ENCODE data around the gene LYPD6B. TPM values are rescaled to one million over a fixed set of nuclear protein-coding genes. Genes with fewer than 3 reads are reported as not detected.
A peak's percentile ranks its signal among the peaks of the same experiment; 100 is the strongest.

The LYPD6B gene
- total RNA-seq, 1 experiment from 2014 or later, result 21.6 TPM

DNA sequence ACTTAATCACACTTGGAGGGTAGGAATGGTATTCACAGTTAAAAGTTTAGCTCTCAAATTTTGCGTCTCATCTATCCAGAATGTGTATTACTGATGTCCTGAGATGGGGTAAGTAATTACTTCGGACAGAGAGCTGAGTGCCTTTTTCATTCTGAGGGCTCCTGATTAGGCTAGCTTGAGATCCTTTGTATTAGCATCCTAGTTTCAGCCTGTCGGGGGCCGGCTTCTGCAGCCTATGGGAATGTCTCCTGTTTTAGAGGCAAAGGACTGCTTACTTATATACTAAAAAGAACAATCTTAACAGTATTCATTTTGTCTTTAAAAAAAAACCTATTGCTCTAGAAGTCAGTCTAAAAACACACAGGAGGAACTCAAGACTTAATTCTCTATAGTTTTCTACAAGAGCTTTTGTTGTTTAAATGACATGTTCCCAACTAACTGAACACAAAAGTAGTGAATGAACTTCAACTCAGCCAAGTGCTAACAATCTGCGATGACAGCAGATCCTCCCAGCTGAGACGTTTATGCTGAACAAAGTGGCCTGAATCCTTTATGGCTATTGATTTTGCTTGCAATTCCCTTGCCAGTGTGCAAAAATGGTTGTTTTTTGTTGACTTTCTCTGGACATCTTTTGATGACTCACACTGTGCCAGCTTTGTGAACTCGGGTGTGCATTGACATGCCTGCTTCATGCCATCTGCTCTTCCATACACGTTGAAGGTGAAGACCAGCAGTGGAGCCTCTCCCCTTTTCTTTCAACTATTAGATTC, 118.7 kb downstream of the LYPD6B start:
- DNase-seq (ENCODE audit: low read depth), result no peak

DNA sequence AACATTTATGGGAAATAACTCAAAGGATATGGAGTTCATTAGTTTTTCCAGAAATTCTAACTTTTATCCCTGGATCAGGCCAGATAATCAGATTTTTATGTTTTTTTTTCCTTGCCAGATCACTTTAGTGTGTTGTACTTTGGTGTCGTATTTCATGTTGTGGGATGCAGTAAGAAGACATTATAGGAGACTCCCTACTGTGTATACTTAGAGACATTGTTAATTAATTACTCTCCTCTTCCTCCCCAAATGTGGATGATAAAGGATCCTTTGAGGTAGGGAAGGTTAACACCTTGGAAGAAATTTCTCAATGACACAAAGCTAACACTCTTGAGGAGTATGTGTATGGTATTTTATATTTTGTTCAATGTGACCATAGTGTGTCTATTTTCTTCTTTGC, 120.5 kb downstream of the LYPD6B start:
- no peak for DNase-seq (ENCODE audit: low read depth)

DNA sequence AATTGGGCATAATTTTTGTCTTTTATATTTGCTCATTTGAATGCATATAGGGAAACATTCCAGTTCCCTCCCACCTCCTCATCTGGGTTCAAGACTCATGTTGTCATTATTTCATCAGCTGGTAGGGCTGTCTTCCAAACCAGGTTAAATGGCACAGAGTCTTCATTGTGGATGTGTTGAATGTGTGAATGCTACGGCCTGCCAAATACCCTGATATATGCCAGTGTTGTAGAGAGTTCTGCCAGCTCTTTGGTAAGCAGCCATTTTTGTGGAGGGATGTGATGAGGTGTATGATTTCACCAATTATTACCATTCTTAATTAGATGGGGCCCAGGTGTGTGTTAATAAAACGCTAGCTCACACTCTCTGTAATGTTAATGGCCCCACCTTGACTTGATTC, 121.7 kb downstream of the LYPD6B start:
- DNase-seq (ENCODE audit: low read depth), result no peak

DNA sequence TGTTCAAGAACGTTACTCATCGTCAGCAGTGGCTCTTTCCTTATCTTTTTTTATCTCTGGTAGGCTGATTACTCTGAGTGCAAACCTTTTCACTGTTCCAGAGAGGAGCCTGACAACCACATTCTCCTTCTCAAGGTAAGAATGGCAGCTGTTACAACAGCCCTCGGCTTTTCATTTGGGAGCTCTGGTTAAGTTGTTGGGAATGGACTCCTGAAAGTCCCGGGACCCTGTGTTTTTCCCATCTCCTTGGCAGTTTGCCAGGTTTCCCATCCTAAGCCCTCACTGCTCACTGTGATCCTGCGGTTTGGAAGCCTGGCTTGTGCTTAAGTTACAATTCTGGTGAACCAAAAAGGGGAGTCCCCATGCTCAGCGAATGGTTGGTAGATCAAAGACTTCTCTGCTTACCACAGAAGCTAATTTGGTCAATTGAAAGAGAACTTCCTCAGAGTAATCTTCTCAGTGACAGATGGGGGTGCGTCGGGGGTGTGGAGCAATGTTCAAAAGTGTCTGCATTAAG, 122.3 kb downstream of the LYPD6B start:
- peak; percentile 92 for DNase-seq (ENCODE audit: low read depth)

DNA sequence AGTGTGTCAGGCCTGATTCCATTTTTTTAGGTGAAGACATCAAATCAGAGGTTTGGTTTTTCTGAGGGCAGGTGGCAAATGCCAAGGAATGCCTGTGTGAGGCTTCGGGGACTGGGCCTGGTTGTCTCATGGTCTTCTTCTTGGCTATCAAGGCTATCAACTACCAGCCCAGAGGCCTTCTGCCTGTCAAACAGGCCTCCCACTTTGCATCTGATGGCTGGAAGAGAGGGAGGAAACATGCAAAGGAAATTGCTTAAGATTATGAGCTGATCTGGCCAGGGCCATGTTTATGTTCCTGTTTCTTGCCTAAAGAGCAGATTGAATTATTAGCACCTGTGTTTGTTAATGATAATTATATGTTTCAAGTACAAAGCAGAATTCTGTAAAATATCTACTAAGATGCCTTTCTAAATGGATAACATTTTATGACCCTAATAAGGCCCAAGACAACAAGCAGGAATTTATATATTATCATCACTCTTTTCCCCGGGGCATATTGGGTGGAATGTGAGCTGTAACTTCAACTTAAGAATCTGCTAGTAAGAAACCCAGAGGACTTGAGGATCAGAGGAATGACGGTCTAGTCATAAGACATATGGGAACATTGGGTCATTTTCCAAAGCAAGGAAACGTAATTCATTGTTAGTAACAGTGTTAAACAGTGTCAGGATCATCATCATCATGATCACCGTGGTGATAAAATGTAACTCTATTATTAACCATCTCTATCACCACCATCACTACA, 123.2 kb downstream of the LYPD6B start:
- DNase-seq (ENCODE audit: low read depth), result peak; percentile 49

DNA sequence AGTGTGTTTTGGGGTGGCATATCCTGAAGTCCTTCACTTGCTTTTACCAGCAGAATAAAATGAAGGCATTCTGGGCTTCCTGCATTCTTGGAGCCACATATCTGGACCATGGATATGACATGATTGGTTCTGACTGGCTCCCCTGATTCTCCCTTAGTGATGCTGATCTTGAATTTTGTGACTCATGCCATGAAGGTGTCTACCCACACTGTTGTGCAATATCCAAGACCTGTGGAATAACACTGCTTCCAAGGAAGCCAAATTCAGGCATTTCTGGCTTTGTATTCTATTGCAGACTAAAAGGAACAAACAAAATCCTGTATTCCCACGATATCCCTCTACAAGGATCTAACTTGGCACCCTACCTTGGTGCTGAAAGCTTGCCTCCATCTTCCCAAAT, 125.8 kb downstream of the LYPD6B start:
- peak; percentile 65 for DNase-seq (ENCODE audit: low read depth)

DNA sequence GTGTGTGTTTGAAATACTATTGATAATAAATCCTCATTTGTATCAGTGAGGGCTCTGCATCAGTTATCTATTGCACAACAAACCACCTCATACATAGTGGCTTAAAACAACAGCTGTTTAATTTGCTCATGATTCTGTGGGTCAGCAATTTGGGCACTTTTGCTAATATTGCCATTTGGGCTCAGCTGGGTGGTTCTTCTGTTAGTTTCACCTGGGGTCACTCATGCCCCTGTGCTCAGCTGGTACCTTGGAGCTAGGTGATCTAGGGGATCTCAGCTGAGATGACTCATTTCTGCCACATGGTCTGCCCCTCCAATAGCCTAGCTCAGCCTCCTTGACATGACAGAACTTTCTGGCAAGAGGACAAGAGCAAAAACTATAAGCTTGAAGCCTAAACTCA, 126.3 kb downstream of the LYPD6B start:
- DNase-seq (ENCODE audit: low read depth), result no peak

DNA sequence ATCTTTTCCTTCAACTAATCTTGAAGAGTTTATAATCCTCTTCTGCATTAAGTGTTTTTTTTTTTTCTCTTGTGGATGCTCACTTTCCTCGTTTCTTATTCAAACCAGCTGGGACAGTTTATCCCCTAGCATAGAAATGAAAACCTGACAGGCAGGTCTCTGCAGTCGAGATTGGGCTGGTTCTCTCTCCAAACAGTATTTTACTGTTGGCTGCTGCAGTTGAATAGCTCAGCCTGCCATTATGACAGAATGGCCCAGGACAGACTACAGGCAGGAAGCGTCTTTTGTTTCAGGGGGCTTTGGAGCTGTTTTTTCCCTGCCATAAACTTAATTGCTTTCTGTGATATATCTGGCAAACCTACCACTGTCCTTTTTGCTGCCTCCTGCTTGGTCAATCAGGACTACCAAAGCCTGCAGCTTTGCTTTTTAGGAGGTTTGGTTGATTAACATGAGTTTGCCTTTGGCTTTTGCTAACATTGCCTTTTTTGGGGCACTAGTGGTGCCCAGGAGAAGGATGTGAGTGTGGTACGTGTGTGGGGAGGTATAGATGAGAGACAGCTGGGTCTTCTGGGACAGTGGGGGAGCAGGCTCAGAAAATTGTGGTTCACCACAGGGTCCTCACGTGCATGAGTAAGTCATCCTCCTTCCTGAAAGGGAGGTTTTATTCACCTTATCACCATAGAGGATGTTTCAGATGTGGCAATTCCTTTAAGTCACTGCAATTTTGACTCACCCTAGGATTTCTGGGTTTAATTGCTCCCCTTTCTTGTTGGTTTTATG, 128.7 kb downstream of the LYPD6B start:
- peak; percentile 95 for DNase-seq (ENCODE audit: low read depth)

DNA sequence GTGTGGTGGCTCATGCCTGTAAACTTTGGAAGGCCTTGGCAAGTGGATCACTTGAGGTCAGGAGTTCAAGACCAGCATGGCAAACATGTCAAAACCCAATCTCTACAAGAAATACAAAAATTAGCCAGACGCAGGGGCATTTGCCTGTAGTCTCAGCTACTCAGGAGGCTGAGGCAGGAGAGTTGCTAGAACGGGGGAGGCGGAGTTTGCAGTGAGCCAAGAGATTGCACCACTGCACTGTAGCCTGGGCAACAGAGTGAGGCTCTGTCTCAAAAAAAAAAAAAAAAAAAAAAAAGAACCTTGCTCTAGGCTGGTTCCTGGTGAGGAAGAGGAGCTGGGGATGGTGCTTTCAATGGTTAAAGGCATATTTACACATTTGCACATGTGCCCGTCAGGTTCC, 129.4 kb downstream of the LYPD6B start:
- peak; percentile 54 for DNase-seq (ENCODE audit: low read depth)

DNA sequence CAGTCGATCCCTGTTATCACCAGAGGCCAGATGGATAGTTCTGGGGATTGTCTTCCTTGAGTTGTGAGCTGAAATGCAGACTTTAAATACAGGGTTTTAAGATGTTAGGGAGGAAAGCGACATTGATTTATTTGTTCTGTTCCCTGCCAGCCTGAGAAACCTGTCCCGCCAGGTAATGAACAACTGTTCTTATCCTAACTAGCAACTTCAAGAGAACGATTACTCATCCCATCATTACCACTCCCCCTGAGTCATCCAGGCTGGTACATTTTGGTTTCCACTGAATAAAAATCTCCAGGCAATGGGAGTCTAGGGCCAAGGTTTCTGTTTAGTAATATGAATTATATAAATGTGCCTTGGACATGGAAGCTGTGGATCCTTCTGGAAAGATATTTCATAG, 131.2 kb downstream of the LYPD6B start:
- peak; percentile 66 for DNase-seq (ENCODE audit: low read depth)

DNA sequence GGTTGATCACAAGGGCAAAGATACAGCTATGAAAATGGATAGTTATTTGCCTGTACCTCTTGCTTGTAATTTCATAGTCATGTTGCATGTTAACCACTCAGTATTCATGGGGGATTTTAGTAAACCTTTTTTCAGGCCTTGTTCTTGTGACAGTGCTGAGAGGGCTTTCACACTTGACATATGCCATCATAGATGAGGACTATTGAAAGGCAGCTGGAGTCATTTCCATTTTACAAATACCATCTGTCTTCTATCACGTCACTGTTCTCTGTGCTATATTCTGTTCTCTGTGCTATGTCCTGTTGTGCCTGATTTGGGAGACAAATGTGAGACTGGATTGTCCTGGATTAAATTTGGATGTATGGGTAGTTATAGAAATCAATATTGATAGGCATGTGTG, 131.7 kb downstream of the LYPD6B start:
- DNase-seq (ENCODE audit: low read depth), result no peak

DNA sequence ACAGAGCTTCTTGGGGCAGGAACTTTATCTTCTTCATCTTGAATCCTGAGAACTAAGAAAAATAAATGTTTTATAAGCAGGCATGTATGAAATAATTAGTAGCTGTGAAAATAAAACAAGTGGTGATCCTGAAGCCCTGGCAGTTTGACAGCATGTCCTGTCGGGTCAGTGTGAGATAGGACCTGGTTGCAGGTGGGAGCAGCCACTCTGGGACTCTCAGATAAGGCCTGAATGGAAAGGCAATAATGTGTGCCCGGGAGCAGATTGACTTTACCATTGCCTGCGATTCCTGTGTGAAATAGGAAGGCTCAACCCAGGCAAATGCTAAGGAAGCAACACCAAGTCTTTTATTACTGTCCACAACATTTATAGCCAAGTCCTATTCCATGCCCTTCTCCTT, 132.4 kb downstream of the LYPD6B start:
- no peak for DNase-seq (ENCODE audit: low read depth)

DNA sequence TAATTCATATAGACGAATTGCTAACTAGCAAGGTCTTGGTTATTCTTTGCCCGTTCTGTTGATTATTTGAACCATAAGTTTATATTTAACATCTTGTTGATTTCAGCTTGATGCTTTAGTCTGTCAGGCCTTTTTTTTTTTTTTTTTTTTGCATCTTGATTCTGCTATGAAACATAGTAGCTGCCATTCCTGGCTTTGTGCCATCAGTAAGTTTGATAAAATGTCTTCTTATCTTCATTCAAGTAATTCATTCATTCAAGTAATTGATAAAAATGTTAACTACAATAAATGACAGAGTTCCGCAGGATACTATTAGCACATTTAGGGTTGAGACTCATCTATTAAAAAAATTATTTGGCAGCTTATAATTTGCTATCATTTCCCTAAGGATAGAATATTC, 134.7 kb downstream of the LYPD6B start:
- DNase-seq (ENCODE audit: low read depth), result no peak

DNA sequence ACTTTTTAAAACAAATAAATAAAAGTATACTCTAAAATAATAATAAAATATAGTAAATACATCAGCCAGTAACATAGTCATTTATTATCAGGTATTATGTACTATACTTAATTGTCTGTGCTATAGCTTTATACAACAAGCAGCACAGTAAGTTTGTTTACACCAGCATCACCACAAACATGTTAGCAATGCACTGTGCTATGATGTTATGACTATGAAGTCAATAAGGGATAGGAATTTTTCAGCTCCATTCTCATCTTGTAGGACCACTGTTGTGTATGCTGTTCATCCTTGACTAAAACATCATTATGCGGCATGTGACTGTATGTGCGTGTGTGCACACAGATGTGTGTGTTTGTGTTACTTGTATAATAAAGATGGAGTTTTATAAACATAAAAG, 137.5 kb downstream of the LYPD6B start:
- no peak for DNase-seq (ENCODE audit: low read depth)

DNA sequence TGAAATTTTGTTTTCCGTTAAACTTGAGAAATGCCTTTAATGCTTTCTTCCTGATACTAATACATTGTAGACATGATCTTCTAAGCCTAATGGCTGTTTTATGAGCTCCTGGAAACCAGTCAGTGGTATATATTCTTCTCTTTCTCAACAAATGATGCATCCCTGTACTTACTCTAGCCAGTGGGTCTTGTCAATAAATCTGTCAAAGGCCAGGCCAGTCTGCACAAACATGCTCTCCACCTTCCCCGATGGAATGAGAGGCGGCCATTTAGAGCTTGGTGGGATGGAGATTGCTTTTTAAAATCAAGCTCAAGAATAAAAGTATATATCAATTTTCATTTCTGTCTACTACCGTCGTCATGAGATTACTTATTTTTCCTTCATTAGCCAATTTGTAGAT, 140.1 kb downstream of the LYPD6B start:
- DNase-seq (ENCODE audit: low read depth), result no peak

DNA sequence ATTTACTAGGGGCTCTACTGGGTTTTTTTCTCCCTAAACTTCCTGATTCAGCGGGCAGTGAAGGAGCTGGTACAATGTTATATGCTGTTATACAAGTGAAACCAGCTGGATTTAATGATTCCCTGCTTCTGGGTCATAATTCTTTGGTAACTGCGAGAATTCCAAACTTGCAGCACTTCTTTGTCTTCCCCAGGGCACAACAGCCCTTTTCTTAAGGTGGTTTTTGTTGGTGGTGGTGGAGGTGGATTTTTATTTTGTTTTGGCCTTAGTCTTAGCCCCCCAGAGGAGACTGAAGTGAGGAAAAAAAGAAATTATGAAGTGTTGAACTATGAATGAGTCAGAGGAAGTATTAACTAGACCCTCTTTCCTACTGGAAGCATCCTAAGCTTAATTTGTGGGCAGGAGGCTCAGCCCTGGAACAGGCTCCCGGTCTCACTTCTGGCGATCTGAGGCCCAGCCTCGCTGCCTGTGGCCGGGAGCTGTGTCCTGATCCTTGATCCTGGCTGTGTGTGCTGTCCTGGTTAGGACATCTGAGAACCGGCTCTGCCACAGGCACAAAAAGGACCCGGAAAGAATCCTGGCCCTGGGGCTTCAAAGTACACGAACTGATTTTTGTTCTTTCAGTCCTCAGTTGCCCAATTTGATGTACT, 141.9 kb downstream of the LYPD6B start:
- DNase-seq (ENCODE audit: low read depth), result peak; percentile 60

DNA sequence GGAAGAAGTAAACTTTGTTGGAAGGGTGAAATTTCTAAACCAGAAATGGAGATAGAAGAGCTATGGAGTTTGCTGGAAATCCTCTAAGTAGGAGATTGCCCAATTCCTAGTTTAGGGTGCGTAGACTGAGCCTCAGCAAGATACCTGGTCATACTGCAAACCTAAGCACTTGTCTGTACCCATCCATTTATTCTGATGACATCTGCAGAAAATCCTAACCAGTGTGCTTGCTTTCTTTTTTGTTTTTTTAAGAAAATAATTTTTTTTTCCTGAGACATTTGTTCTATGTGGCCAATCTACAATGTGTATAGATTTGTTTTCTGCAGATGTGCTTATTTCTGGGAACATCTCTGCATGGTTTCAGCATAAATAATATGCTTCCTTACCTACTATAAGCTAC, 144.7 kb downstream of the LYPD6B start:
- DNase-seq (ENCODE audit: low read depth), result no peak

DNA sequence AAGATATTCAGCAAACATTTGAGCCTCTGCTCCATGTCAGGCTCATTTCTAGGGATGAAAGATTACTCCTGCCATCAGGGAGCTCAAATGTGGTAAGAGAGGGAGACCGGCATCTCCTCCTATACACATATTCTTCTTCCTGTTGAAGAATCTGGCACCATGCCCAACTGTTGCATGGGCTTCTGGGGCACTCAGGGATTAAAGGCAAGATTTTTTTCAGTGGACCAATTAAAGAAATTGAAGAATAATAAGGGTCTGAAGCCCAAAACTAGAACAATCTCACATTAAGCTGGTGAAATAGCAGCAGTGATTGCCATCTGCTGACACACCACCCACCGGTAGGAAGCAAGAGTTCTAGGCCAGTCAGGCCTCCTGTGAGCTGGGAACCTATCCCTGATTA, 146.5 kb downstream of the LYPD6B start:
- no peak for DNase-seq (ENCODE audit: low read depth)

DNA sequence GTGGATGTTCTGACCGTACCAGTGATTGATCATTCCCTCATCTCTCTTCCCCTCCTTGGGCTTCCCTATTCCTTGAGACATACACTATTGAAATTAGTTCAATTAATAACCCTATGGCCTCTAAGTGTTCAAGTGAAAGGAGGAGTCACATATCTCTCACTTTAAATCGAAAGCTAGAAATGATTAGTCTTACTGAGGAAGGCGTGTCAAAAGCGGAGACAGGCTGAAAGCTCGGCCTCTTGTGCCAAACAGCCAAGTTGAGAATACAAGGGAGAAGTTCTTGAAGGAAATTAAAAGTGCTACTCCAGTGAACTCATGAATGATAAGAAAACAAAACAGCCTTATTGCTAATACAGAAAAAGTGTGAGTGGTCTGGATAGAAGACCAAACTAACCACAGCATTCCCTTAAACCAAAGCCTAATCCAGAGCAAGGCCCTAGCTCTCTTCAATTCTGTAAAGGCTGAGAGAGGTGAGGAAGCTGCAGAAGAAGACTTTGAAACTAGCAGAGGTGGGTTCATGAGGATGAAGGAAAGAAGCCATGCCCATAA, 147.5 kb downstream of the LYPD6B start:
- no peak for DNase-seq (ENCODE audit: low read depth)

DNA sequence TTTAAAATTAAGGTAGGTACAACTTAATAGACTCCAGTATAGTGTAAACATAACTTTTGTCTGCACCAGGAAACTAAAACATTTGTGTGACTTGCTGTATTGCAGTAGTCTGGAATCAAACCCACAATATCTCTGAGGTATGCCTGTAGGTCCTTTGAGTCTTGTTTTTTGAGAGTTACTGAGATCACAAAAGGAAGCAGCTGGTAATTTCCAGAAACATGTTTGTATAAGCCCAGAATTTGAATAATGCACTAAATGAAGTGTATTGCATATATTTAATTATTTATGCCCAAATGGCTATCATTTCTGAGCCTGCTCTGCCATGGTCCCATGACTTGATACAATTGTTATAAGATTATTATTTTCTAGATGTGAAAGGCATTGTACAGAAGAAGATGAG, 148.6 kb downstream of the LYPD6B start:
- DNase-seq (ENCODE audit: low read depth), result no peak

DNA sequence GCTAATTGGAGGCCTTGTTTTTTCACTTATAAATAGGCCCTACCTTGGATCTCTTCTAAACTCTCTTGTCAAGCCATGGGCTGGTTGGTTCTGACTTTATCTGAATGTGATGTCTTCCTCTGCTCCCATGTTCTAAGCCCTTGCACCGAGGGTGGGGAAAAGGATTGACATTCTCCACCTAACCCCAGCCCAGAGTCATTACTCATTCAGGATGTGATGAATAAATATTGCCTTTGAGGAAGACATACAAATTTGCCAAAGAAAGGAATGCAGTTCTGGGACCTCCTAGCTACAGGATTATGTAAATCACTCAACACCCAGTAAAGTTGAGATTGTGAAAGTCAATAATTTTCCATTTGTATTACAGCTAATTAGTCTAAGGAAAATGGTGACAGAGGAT, 149.8 kb downstream of the LYPD6B start:
- DNase-seq (ENCODE audit: low read depth), result no peak

DNA sequence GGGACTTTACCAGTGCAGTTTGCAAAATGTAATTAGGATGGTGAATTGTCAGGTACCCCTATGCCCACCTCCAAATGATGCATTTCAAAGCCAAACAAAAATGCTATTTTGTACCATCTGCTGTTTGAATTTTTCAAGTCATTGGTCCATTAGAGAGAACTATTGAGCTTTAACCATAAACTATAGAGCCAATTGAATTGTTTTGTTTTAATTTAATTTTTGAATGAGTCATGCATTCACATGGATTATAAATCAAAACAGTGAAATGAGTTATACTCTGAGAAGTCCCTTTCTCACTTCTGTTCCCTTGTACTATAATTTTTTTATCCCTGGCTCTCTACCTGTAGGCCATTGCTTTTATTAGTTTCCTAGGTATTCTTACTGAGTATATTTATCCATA, 151.3 kb downstream of the LYPD6B start:
- no peak for DNase-seq (ENCODE audit: low read depth)
